ENCODE results near the gene SLC43A1. TPM values are rescaled to one million over a fixed set of nuclear protein-coding genes. Genes with fewer than 3 reads are reported as not detected.

Gene SLC43A1
- total RNA-seq, 6 experiments from 2014 or later = 38.9 to 173 (median 106) TPM

DNA sequence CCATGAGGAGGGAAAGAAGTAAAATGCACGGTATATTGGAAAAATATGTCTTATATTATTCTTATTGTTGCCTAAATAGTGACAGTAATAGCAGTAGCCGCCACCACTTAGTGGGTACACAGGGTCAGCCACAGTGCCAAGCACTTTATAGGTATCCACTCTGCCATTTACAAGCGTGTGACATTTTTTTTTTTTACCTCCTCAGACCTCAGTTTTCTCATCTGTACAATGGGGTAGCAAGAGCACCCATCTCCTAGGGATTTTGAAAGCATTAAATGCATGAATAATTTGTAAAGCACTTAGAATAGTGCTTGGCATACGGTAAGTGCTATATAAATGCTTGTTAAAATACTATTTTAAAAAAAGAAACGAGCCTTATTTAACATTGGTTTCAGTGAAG, 46.2 kb downstream of the SLC43A1 start:
- Histone ChIP-seq H3K36me3 (peaks cover 0 to 5% (median 0%) of the 10 kb centered on the region in 4 donors), H3K27me3 (no peaks in the 10 kb centered on the region), H3K27ac (no peak overlapping the region), H3K4me3 (no peak overlapping the region), H3K4me1 (peaks cover 0 to 8% (median 0%) of the 10 kb centered on the region in 4 donors), H3K9me3 (no peaks in the 10 kb centered on the region)
- intact Hi-C loops (cut with DNase I) = loop anchor here in 1 of 2 donors (10.0 kb wide), 1 partner anchor 176 kb away; the partner anchor contains the start of gene YPEL4
- TF ChIP-seq POLR2A (IDR thresholded peaks at IDR 0.05) (no peak), CTCF (IDR thresholded peaks at IDR 0.05) (no peak)
- no peak for DNase-seq
- WGBS (ENCODE audit: insufficient coverage, low coverage, low lambda C conversion rate, missing lambda C conversion rate) = 90% methylated on average over 5 of the region's 5 CpGs
- ATAC-seq = no peak

GRCh38 chr11:57468276-57468675, 47.2 kb downstream of the SLC43A1 start:
- ATAC-seq (no peak), DNase-seq (no peak)
- peaks cover 0 to 5% (median 0%) of the 10 kb centered on the region in 4 donors for H3K36me3 ChIP-seq
- no peak overlapping the region for H3K4me3 ChIP-seq
- no peak overlapping the region for H3K27ac ChIP-seq
- TF ChIP-seq POLR2A (IDR thresholded peaks at IDR 0.05) = no peak
- TF ChIP-seq CTCF (IDR thresholded peaks at IDR 0.05) = no peak
- intact Hi-C loops (cut with DNase I) = loop anchor here in 1 of 2 donors (10.0 kb wide), 1 partner anchor 177 kb away; the partner anchor contains the start of gene YPEL4
- WGBS (ENCODE audit: insufficient coverage, low coverage, low lambda C conversion rate, missing lambda C conversion rate) = 83% methylated on average over 4 of the region's 4 CpGs
- no peaks in the 10 kb centered on the region for H3K27me3 ChIP-seq
- H3K4me1 ChIP-seq = peaks cover 0 to 8% (median 0%) of the 10 kb centered on the region in 4 donors
- no peaks in the 10 kb centered on the region for H3K9me3 ChIP-seq

DNA sequence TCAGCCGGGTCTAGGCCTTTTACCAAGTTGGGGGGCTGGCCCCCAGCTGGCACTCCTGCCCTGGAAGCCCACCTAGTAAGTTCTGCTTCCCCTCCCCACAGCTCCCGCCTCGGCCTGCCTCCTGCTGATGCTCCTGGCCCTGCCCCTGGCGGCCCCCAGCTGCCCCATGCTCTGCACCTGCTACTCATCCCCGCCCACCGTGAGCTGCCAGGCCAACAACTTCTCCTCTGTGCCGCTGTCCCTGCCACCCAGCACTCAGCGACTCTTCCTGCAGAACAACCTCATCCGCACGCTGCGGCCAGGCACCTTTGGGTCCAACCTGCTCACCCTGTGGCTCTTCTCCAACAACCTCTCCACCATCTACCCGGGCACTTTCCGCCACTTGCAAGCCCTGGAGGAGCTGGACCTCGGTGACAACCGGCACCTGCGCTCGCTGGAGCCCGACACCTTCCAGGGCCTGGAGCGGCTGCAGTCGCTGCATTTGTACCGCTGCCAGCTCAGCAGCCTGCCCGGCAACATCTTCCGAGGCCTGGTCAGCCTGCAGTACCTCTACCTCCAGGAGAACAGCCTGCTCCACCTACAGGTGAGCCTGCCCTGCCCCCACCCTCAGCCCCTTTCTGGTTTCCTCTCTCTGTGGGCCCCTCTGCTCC, 47.9 kb downstream of the SLC43A1 start:
- DNase-seq (no peak), ATAC-seq (no peak)
- Histone ChIP-seq H3K4me3 (no peak overlapping the region), H3K27me3 (no peaks in the 10 kb centered on the region), H3K36me3 (peaks cover 0 to 5% (median 0%) of the 10 kb centered on the region in 4 donors), H3K27ac (no peak overlapping the region), H3K4me1 (peaks cover 0 to 5% (median 0%) of the 10 kb centered on the region in 4 donors), H3K9me3 (no peaks in the 10 kb centered on the region)
- WGBS (ENCODE audit: insufficient coverage, low coverage, low lambda C conversion rate, missing lambda C conversion rate) = 85% methylated on average over 5 of the region's 23 CpGs
- intact Hi-C loops (cut with DNase I) = loop anchor here in 1 of 2 donors (10.0 kb wide), 1 partner anchor 177 kb away; the partner anchor contains the start of gene YPEL4
- TF ChIP-seq POLR2A (IDR thresholded peaks at IDR 0.05) = no peak
- no peak for TF ChIP-seq CTCF (IDR thresholded peaks at IDR 0.05)

- Histone ChIP-seq H3K4me3 (no peak overlapping the region), H3K4me1 (no peaks in the 10 kb centered on the region), H3K27me3 (no peaks in the 10 kb centered on the region), H3K36me3 (peaks cover 0 to 5% (median 0%) of the 10 kb centered on the region in 4 donors), H3K9me3 (no peaks in the 10 kb centered on the region), H3K27ac (no peak overlapping the region)
- intact Hi-C loops (cut with DNase I) = loop anchor here in 1 of 2 donors (10.0 kb wide), 1 partner anchor 178 kb away; the partner anchor contains the start of gene YPEL4
- DNase-seq (no peak), ATAC-seq (no peak)
- no peak for TF ChIP-seq CTCF (IDR thresholded peaks at IDR 0.05)
- no peak for TF ChIP-seq POLR2A (IDR thresholded peaks at IDR 0.05)
- 19% methylated on average over 3 of the region's 4 CpGs for WGBS (ENCODE audit: insufficient coverage, low coverage, low lambda C conversion rate, missing lambda C conversion rate)
Measured at GRCh38 chr11:57466680-57467079, 48.8 kb downstream of the SLC43A1 start.
